Erythroblast (primary cell): ENCODE data around the gene CCNB1.

Experiments
- GATA1 ChIP-seq: IDR thresholded peaks from 2 replicates; pipeline ENCODE4 v1.6.1; 2011; ENCODE audit warnings: low read depth, mild to moderate bottlenecking, control low read depth, low read length, moderate library complexity
- POLR2A ChIP-seq: IDR thresholded peaks from 2 replicates; pipeline ENCODE4 v1.6.1; 2011; ENCODE audit warnings: mild to moderate bottlenecking, low read length

DNA sequence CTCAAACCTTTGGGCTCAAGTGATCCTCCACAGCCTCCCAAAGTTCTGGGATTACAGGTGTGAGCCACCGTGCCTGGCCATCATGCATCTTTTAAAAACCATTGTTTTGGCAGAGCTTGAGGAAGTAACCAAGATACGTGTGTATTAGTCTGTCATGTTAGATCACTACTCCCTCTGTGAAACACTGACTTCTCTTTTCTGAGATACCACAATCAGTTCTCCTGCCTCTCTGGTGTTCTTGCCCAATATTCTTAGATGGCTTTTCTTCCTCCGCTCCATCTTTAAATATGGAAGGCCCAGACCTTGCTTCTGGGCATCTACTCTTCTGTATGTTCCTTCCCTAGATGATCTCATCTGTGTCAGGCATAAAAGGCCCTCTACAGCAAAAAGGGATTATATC, 14.2 kb upstream of the CCNB1 start:
- TF ChIP-seq POLR2A (no peak), GATA1 (no peak)
